ENCODE results near the gene ADAMTS13. TPM values are rescaled to one million over a fixed set of nuclear protein-coding genes. Genes with fewer than 3 reads are reported as not detected.

Gene ADAMTS13
- total RNA-seq, 6 experiments from 2014 or later: 8.1 to 27.7 (median 11.3) TPM

DNA sequence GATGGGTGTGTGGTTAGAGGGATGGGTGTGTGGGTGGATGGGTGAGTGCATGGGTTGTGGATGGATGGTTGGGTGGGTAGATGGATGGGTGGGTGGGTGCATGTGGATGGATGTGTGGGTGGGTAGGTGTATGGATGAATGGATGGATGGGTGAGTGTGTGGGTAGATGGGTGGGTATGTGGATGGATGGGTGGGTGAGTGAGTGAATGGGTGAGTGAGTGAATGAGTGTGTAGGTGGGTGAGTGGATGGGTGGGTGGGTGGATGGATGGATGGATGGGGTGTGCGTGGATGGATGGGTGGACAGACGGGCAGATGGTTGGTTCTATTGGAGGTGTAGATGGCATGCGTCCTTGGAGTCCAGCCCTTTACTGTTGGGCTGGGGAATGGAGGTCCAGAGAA lies 28.8 kb upstream of the ADAMTS13 start:
- Histone ChIP-seq H3K27ac (no peak overlapping the region), H3K9me3 (no peaks in the 10 kb centered on the region), H3K36me3 (no peaks in the 10 kb centered on the region), H3K4me1 (no peaks in the 10 kb centered on the region), H3K27me3 (no peaks in the 10 kb centered on the region), H3K4me3 (no peak overlapping the region)
- 75% methylated on average over 3 of the region's 3 CpGs for WGBS (ENCODE audit: insufficient coverage, low coverage, low lambda C conversion rate, missing lambda C conversion rate)
- intact Hi-C loops (cut with DNase I): loop anchor here in 1 of 2 donors (10.0 kb wide), 1 partner anchor 209 kb away; no protein-coding TSS in a partner anchor
- TF ChIP-seq, protein P1, sequence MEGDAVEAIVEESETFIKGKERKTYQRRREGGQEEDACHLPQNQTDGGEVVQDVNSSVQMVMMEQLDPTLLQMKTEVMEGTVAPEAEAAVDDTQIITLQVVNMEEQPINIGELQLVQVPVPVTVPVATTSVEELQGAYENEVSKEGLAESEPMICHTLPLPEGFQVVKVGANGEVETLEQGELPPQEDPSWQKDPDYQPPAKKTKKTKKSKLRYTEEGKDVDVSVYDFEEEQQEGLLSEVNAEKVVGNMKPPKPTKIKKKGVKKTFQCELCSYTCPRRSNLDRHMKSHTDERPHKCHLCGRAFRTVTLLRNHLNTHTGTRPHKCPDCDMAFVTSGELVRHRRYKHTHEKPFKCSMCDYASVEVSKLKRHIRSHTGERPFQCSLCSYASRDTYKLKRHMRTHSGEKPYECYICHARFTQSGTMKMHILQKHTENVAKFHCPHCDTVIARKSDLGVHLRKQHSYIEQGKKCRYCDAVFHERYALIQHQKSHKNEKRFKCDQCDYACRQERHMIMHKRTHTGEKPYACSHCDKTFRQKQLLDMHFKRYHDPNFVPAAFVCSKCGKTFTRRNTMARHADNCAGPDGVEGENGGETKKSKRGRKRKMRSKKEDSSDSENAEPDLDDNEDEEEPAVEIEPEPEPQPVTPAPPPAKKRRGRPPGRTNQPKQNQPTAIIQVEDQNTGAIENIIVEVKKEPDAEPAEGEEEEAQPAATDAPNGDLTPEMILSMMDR (IDR thresholded peaks at IDR 0.05): no peak
- TF ChIP-seq POLR2A (IDR thresholded peaks at IDR 0.05): no peak
- ATAC-seq (no peak), DNase-seq (no peak)

DNA sequence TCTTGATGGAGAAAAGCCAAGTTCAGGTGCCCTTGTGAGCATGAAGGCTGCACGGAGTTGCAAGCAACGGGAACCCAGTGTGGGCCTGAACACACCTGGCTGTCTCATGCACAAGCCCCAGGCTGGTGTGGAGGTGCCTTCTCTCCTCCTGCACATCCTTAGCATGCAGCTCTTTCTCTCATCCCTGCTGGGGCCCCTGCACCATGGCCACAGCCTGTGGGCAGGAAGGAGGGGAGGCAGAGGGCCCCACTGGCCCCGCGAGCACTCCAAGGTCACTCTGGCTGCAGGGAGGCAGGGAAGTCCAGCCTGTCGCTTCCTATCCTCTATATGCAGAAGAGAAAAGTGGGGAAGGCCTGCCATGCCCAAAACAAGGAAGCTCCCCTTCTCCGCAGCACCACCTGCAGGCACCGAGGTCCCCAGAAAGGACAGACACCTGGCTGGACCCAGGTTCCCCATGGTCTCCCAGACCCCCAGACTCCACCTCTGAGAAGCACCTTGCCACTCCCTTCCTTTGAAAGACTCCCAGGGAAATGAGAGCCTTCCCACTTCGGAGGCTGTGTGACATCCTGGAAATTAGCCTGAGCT lies 27.4 kb upstream of the ADAMTS13 start:
- 30% methylated on average over 2 of the region's 8 CpGs for WGBS (ENCODE audit: insufficient coverage, low coverage, low lambda C conversion rate, missing lambda C conversion rate)
- ATAC-seq: peak in 1 of 4 donors; percentile 5
- intact Hi-C loops (cut with DNase I): loop anchor here in 1 of 2 donors (10.0 kb wide), 1 partner anchor 210 kb away; no protein-coding TSS in a partner anchor

GRCh38 chr9:133396952-133397351 lies 25.2 kb upstream of the ADAMTS13 start:
- WGBS (ENCODE audit: insufficient coverage, low coverage, low lambda C conversion rate, missing lambda C conversion rate): 10% methylated on average over 2 of the region's 14 CpGs
- Histone ChIP-seq H3K27me3 (no peaks in the 10 kb centered on the region), H3K4me1 (no peaks in the 10 kb centered on the region), H3K36me3 (no peaks in the 10 kb centered on the region), H3K27ac (no peak overlapping the region), H3K4me3 (no peak overlapping the region), H3K9me3 (no peaks in the 10 kb centered on the region)
- DNase-seq: no peak
- ATAC-seq: peak in 3 of 4 donors; percentile 24 to 52 (median 47)
- TF ChIP-seq, protein P1 (IDR thresholded peaks at IDR 0.05): peak in 2 of 4 donors; percentile 19 to 20
- TF ChIP-seq POLR2A (IDR thresholded peaks at IDR 0.05): no peak
- intact Hi-C loops (cut with DNase I): loop anchor here in 1 of 2 donors (10.0 kb wide), 1 partner anchor 212 kb away; no protein-coding TSS in a partner anchor

More for the DNA sequence above, 27.4 kb upstream of the ADAMTS13 start:
- no peak for DNase-seq
- Histone ChIP-seq H3K27me3 (no peaks in the 10 kb centered on the region), H3K4me1 (no peaks in the 10 kb centered on the region), H3K36me3 (no peaks in the 10 kb centered on the region), H3K27ac (no peak overlapping the region), H3K9me3 (no peaks in the 10 kb centered on the region), H3K4me3 (no peak overlapping the region)
- TF ChIP-seq POLR2A (IDR thresholded peaks at IDR 0.05): no peak
- TF ChIP-seq, protein P1 (IDR thresholded peaks at IDR 0.05): no peak

DNA sequence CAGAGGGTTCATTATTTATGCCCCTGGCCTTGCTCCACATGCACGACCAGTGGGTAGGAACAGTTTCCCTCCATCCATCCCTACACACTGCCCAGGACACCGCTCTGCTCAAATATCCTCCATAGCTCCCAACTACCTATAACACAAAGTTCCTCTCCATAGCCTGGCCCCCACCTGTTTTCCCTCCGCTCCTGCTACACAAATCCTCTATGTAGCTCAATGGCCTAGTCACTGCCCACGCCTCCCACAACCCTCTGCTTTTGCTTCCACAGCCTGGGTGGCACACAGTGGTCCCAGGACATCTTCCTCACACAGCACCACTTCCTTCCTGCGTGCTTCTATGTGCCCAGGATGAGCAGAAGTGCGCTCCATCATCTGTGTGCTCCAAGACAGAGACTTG lies 24.8 kb upstream of the ADAMTS13 start:
- no peak overlapping the region for H3K27ac ChIP-seq
- DNase-seq: no peak

More for the DNA sequence above, 24.8 kb upstream of the ADAMTS13 start:
- intact Hi-C loops (cut with DNase I): loop anchor here in 1 of 2 donors (10.0 kb wide), 1 partner anchor 213 kb away; no protein-coding TSS in a partner anchor
- no peaks in the 10 kb centered on the region for H3K4me1 ChIP-seq
- no peaks in the 10 kb centered on the region for H3K27me3 ChIP-seq
- no peak overlapping the region for H3K4me3 ChIP-seq
- no peaks in the 10 kb centered on the region for H3K36me3 ChIP-seq
- 68% methylated on average over 6 of the region's 6 CpGs for WGBS (ENCODE audit: insufficient coverage, low coverage, low lambda C conversion rate, missing lambda C conversion rate)
- ATAC-seq: no peak
- no peaks in the 10 kb centered on the region for H3K9me3 ChIP-seq
- TF ChIP-seq, protein P1 (IDR thresholded peaks at IDR 0.05): no peak
